ENCODE data around the gene RPAP2.

- TF ChIP-seq ZNF175 (tag by site-specific recombination; IDR thresholded peaks at IDR 0.05) (no peak), ZEB2 (tag by site-specific recombination; IDR thresholded peaks at IDR 0.05) (no peak), CTCF (tag by site-specific recombination; IDR thresholded peaks at IDR 0.05) (no peak), ZNF488 (tag by site-specific recombination; IDR thresholded peaks at IDR 0.05) (no peak), ZNF26 (tag by site-specific recombination; IDR thresholded peaks at IDR 0.05) (no peak), ZBTB49 (tag by site-specific recombination; IDR thresholded peaks at IDR 0.05; ENCODE audit: low read depth) (no peak), ZBTB17 (tag by site-specific recombination; IDR thresholded peaks at IDR 0.05) (no peak)
Measured at GRCh38 chr1:92352856-92353255, 54.0 kb downstream of the RPAP2 start.

Measured in HEK293 (cell line).